NCI-H146 (cell line): Measurements from ENCODE around the gene TESK2.
"Not testable (repeated sequence)": the region's sequence is repeated elsewhere in the genome, so short reads cannot be mapped to it uniquely, and the experiment has no call there.

Experiments used
- DNase-seq: peaks from one replicate; lab custom pipeline; 2025; lab: John Stamatoyannopoulos, UW

The TESK2 gene

GRCh38 chr1:45473302-45473701, 17.7 kb downstream of the TESK2 start:
- DNase-seq: no peak

GRCh38 chr1:45470306-45470798, 20.6 kb downstream of the TESK2 start:
- peak; percentile 7 for DNase-seq

GRCh38 chr1:45467353-45467752, 23.6 kb downstream of the TESK2 start:
- not testable (repeated sequence) for DNase-seq

GRCh38 chr1:45465277-45465676, 25.7 kb downstream of the TESK2 start:
- no peak for DNase-seq

GRCh38 chr1:45458894-45459293, 32.1 kb downstream of the TESK2 start:
- no peak for DNase-seq

GRCh38 chr1:45456531-45456930, 34.4 kb downstream of the TESK2 start:
- no peak for DNase-seq

- no peak for DNase-seq
These were observed 35.8 kb downstream of the TESK2 start for GRCh38 chr1:45455162-45455561.

- DNase-seq: no peak
These were observed 36.5 kb downstream of the TESK2 start for GRCh38 chr1:45454464-45454863.

GRCh38 chr1:45452503-45452902, 38.5 kb downstream of the TESK2 start:
- no peak for DNase-seq

- DNase-seq: no peak
These were observed 42.6 kb downstream of the TESK2 start for GRCh38 chr1:45448357-45448756.

- DNase-seq: no peak
These were observed 43.9 kb downstream of the TESK2 start for GRCh38 chr1:45446950-45447672.

GRCh38 chr1:45446530-45446929, 44.4 kb downstream of the TESK2 start:
- DNase-seq: no peak

- no peak for DNase-seq
These were observed 46.3 kb downstream of the TESK2 start for GRCh38 chr1:45444609-45445131.

GRCh38 chr1:45443580-45444446, 47.1 kb downstream of the TESK2 start:
- DNase-seq: no peak

GRCh38 chr1:45442272-45442671, 48.7 kb downstream of the TESK2 start:
- no peak for DNase-seq

GRCh38 chr1:45437323-45437722, 53.6 kb downstream of the TESK2 start:
- no peak for DNase-seq

GRCh38 chr1:45430490-45430889, 60.5 kb downstream of the TESK2 start:
- DNase-seq: no peak

GRCh38 chr1:45429561-45430159, 61.3 kb downstream of the TESK2 start:
- no peak for DNase-seq

- DNase-seq: no peak
These were observed 66.9 kb downstream of the TESK2 start for GRCh38 chr1:45423906-45424678.

GRCh38 chr1:45421935-45422334, 69.0 kb downstream of the TESK2 start:
- no peak for DNase-seq

- DNase-seq: no peak
These were observed 76.2 kb downstream of the TESK2 start for GRCh38 chr1:45414746-45415145.

- no peak for DNase-seq
These were observed 78.1 kb downstream of the TESK2 start for GRCh38 chr1:45412899-45413298.
